A172 (cell line): ENCODE measurements around the gene GJD4. TPM values are rescaled to one million over a fixed set of nuclear protein-coding genes. Genes with fewer than 3 reads are reported as not detected.

Source experiments
- DNase-seq: peaks from one replicate; pipeline ENCODE4 v3.0.0-alpha.2; 2015; ENCODE audit warnings: low spot score
- total RNA-seq: library from RNA; depleted of rRNA; stranded (reverse); fragments of >200 nt; shearing (Covaris generic); gene quantifications from 2 replicates; pipeline ENCODE4 v1.2.3, GENCODE V29; 2014; rRNA removed

The GJD4 gene
- total RNA-seq, 1 experiment from 2014 or later = not detected

DNA sequence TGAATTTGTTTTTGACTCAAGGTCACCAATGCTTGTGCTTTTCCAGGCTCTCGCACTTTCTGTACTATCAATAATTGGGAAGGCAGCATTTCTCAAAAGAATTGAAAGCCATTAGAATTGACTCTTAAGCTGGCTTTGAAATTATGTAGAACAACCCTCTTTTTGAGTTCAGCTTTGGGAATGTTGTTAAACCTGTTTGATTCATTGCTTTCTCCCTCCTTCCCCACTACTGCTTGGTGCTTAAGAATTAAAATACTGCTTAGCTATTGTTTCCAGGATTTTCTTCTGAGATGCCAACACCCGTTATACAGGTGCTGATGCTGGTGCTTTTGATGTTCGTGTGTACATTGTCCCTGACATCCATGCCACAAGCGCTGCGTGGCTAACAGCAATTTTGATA lies 52.5 kb downstream of the GJD4 start:
- no peak for DNase-seq

Other genes with a start within 250 kb of the GJD4 start
- 4.9 and 5.8 TPM in 2 replicates for gene FZD8, start 37.0 kb downstream of the GJD4 start, total RNA-seq